ENCODE results near the gene ZNF592. TPM values are rescaled to one million over a fixed set of nuclear protein-coding genes. Genes with fewer than 3 reads are reported as not detected.

ZNF592 gene
- total and polyA plus RNA-seq, 2 donors (not counting 1 experiment from before 2014, with no cell fraction given): 5.1 to 7.5 TPM

DNA sequence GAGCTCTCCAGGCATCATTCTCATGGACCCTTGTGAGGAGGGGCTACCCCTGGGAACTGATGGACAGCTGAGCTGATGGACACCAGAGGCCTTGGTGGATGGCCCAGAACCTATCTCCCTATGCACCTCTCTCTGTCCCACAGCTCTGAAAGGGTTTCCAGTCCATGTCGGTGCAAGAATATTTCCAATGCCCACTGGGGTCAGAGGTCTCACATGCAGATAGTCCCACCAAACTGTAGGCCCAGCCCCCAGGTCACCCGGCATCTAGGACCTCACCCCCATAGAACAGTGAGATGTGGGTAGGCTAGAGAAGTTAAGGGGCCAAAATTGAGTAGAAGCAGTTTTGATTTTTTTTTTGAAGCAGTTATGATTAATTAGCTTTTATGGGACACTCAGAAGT, 71.4 kb downstream of the ZNF592 start:
- DNase-seq (ENCODE audit: low read depth in 2 of 2): no peak
- no peak overlapping the region for H3K4me3 ChIP-seq (replicated peaks in 1 of 4; ENCODE audit: control extremely low read depth in 1 of 4, insufficient read depth in 1 of 4, low read depth in 3 of 4, low read length in 4 of 4)
- H3K27ac ChIP-seq (ENCODE audit: insufficient read depth, low read length): no peak overlapping the region
- peaks cover 9% of the 10 kb centered on the region for H3K27me3 ChIP-seq (ENCODE audit: control insufficient read depth, insufficient read depth, low read length)
- H4K20me1 ChIP-seq (ENCODE audit: control insufficient read depth, extremely low read depth, insufficient read depth, low read length): no peaks in the 10 kb centered on the region
- no peaks in the 10 kb centered on the region for H3K36me3 ChIP-seq (ENCODE audit: control insufficient read depth, insufficient read depth, low read length)
- no peak overlapping the region for H3K4me2 ChIP-seq (ENCODE audit: extremely low read depth, insufficient read depth, low read length)
- no peaks in the 10 kb centered on the region for H3K79me2 ChIP-seq (ENCODE audit: control insufficient read depth, insufficient read depth, low read length)
- H3K9me3 ChIP-seq (ENCODE audit: control insufficient read depth, insufficient read depth, low read depth, low read length): no peaks in the 10 kb centered on the region
- TF ChIP-seq EZH2 (IDR thresholded peaks at IDR 0.05; ENCODE audit: low read length, missing control alignments): no peak
- TF ChIP-seq, protein P1, sequence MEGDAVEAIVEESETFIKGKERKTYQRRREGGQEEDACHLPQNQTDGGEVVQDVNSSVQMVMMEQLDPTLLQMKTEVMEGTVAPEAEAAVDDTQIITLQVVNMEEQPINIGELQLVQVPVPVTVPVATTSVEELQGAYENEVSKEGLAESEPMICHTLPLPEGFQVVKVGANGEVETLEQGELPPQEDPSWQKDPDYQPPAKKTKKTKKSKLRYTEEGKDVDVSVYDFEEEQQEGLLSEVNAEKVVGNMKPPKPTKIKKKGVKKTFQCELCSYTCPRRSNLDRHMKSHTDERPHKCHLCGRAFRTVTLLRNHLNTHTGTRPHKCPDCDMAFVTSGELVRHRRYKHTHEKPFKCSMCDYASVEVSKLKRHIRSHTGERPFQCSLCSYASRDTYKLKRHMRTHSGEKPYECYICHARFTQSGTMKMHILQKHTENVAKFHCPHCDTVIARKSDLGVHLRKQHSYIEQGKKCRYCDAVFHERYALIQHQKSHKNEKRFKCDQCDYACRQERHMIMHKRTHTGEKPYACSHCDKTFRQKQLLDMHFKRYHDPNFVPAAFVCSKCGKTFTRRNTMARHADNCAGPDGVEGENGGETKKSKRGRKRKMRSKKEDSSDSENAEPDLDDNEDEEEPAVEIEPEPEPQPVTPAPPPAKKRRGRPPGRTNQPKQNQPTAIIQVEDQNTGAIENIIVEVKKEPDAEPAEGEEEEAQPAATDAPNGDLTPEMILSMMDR (conservative IDR thresholded peaks at IDR 0.05 in 1 of 2, IDR thresholded peaks at IDR 0.05 in 1 of 2; ENCODE audit: low read depth in 1 of 2, low read length in 2 of 2): no peak
- no peak overlapping the region for H3K9ac ChIP-seq (ENCODE audit: insufficient read depth, low read length)
- no peaks in the 10 kb centered on the region for H3K4me1 ChIP-seq (ENCODE audit: control insufficient read depth, extremely low read depth, insufficient read depth, low read length)
- H2AFZ ChIP-seq (ENCODE audit: low read length): no peak overlapping the region

DNA sequence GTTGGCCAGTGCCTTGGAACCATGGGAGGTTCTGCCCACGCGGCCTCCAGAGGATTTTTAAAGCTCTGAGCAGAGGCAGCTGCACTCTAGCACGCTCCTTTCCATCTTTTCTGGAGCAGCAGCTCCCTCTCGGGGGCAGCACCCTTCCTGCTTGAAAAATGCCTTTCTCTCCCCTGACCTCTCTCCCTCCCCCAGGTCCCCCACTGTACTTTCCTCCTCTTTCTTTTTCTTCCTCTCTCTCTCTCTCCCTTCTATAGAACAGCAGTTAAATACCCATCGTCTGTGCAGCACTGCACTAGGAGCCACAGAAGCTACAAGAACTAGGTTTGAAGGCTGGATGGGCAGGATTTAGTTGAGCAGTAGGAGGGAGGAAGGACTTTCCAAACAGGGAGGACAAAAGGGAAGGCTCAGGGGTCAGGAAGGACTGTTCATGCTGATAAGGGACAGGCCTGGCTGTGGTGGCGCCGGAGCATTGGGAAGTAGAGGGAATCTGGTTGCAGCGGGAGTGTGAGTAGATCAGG, 73.2 kb downstream of the ZNF592 start:
- no peaks in the 10 kb centered on the region for H3K79me2 ChIP-seq (ENCODE audit: control insufficient read depth, insufficient read depth, low read length)
- TF ChIP-seq, protein P1 (conservative IDR thresholded peaks at IDR 0.05 in 1 of 2, IDR thresholded peaks at IDR 0.05 in 1 of 2; ENCODE audit: low read depth in 1 of 2, low read length in 2 of 2): no peak
- no peak for TF ChIP-seq EZH2 (IDR thresholded peaks at IDR 0.05; ENCODE audit: low read length, missing control alignments)
- H3K4me2 ChIP-seq (ENCODE audit: extremely low read depth, insufficient read depth, low read length): no peak overlapping the region
- H3K9me3 ChIP-seq (ENCODE audit: control insufficient read depth, insufficient read depth, low read depth, low read length): no peaks in the 10 kb centered on the region
- H3K4me3 ChIP-seq (replicated peaks in 1 of 4; ENCODE audit: control extremely low read depth in 1 of 4, insufficient read depth in 1 of 4, low read depth in 3 of 4, low read length in 4 of 4): no peak overlapping the region
- no peaks in the 10 kb centered on the region for H3K4me1 ChIP-seq (ENCODE audit: control insufficient read depth, extremely low read depth, insufficient read depth, low read length)
- no peaks in the 10 kb centered on the region for H3K36me3 ChIP-seq (ENCODE audit: control insufficient read depth, insufficient read depth, low read length)
- no peak overlapping the region for H2AFZ ChIP-seq (ENCODE audit: low read length)
- no peak overlapping the region for H3K27ac ChIP-seq (ENCODE audit: insufficient read depth, low read length)
- no peaks in the 10 kb centered on the region for H4K20me1 ChIP-seq (ENCODE audit: control insufficient read depth, extremely low read depth, insufficient read depth, low read length)
- H3K27me3 ChIP-seq (ENCODE audit: control insufficient read depth, insufficient read depth, low read length): peaks cover 9% of the 10 kb centered on the region
- H3K9ac ChIP-seq (ENCODE audit: insufficient read depth, low read length): no peak overlapping the region
- DNase-seq (ENCODE audit: low read depth in 2 of 2): no peak

- H2AFZ ChIP-seq (ENCODE audit: low read length): no peak overlapping the region
- no peak overlapping the region for H3K9ac ChIP-seq (ENCODE audit: insufficient read depth, low read length)
- no peak overlapping the region for H3K27ac ChIP-seq (ENCODE audit: insufficient read depth, low read length)
- no peaks in the 10 kb centered on the region for H3K4me1 ChIP-seq (ENCODE audit: control insufficient read depth, extremely low read depth, insufficient read depth, low read length)
- no peaks in the 10 kb centered on the region for H4K20me1 ChIP-seq (ENCODE audit: control insufficient read depth, extremely low read depth, insufficient read depth, low read length)
- no peaks in the 10 kb centered on the region for H3K36me3 ChIP-seq (ENCODE audit: control insufficient read depth, insufficient read depth, low read length)
- H3K4me2 ChIP-seq (ENCODE audit: extremely low read depth, insufficient read depth, low read length): no peak overlapping the region
- no peak overlapping the region for H3K4me3 ChIP-seq (replicated peaks in 1 of 4; ENCODE audit: control extremely low read depth in 1 of 4, insufficient read depth in 1 of 4, low read depth in 3 of 4, low read length in 4 of 4)
- no peak for DNase-seq (ENCODE audit: low read depth in 2 of 2)
- H3K27me3 ChIP-seq (ENCODE audit: control insufficient read depth, insufficient read depth, low read length): peaks cover 12% of the 10 kb centered on the region
- H3K79me2 ChIP-seq (ENCODE audit: control insufficient read depth, insufficient read depth, low read length): no peaks in the 10 kb centered on the region
- no peaks in the 10 kb centered on the region for H3K9me3 ChIP-seq (ENCODE audit: control insufficient read depth, insufficient read depth, low read depth, low read length)
- TF ChIP-seq, protein P1 (conservative IDR thresholded peaks at IDR 0.05 in 1 of 2, IDR thresholded peaks at IDR 0.05 in 1 of 2; ENCODE audit: low read depth in 1 of 2, low read length in 2 of 2): no peak
- no peak for TF ChIP-seq EZH2 (IDR thresholded peaks at IDR 0.05; ENCODE audit: low read length, missing control alignments)
Observed at GRCh38 chr15:84822653-84823281, 74.4 kb downstream of the ZNF592 start.

All from fibroblast of lung (primary cell).